Right lobe of liver (tissue), 6 donors: ENCODE data around the gene GNB2. TPM values are rescaled to one million over a fixed set of nuclear protein-coding genes. Genes with fewer than 3 reads are reported as not detected.
"Not testable (repeated sequence)": the region's sequence is repeated elsewhere in the genome, so short reads cannot be mapped to it uniquely, and the experiment has no call there.

ENCODE experiments used
- ATAC-seq, 4 donors: fragments of 200-7000 bp; cut with Tn5 transposase; one replicate each; pipeline ENCODE4 v1.9.1; 2020; ENCODE audit warnings: mild to moderate bottlenecking in 4 of 4, moderate library complexity in 4 of 4
- DNase-seq, 3 donors: peaks; one replicate each; pipeline ENCODE4 v3.0.0-alpha.2; 2020
- H3K27ac ChIP-seq, 3 donors: fragments of 200-600 bp; one replicate each; pipeline ENCODE4 v1.8.0; 2022
- H3K27me3 ChIP-seq, 2 donors: fragments of 200-600 bp; one replicate each; pipeline ENCODE4 v1.8.0; 2022
- H3K36me3 ChIP-seq, 4 donors: fragments of 200-600 bp; sonication (generic) in 1 of 4; one replicate each; pipeline versions ENCODE4 v1.5.1 to v1.8.0; 2017 to 2022; ENCODE audit warnings: control low read depth in 1 of 4
- H3K4me1 ChIP-seq, 4 donors: fragments of 200-600 bp; sonication (generic) in 1 of 4; one replicate each; pipeline versions ENCODE4 v1.5.1 to v1.8.0; 2017 to 2022; ENCODE audit warnings: control low read depth in 1 of 4
- H3K4me3 ChIP-seq, 3 donors: fragments of 200-600 bp; one replicate each; pipeline ENCODE4 v1.8.0; 2022
- H3K9me3 ChIP-seq, 4 donors: fragments of 200-600 bp; sonication (generic) in 1 of 4; one replicate each; pipeline versions ENCODE4 v1.5.1 to v1.8.0; 2017 to 2022; ENCODE audit warnings: control low read depth in 1 of 4
- CTCF ChIP-seq, 4 donors: fragments of 200-600 bp in 3 of 4; fragments of 450-650 bp in 1 of 4; IDR thresholded peaks; one replicate each; pipeline versions ENCODE4 v1.5.1 to v1.8.0; 2016 to 2022; ENCODE audit warnings: antibody characterized with exemption in 4 of 4, mild to moderate bottlenecking in 2 of 4
- POLR2A ChIP-seq: fragments of 450-650 bp; IDR thresholded peaks from one replicate; pipeline ENCODE4 v1.6.1; 2017; ENCODE audit warnings: antibody characterized with exemption, mild to moderate bottlenecking
- WGBS: methylation state at CpG from one replicate; pipeline ENCODE4 v1.1.6; 2018; ENCODE audit warnings: low coverage, low lambda C conversion rate; ENCODE audit not compliant: insufficient coverage; ENCODE audit errors: missing lambda C conversion rate; 5-methylcytosine and 5-hydroxymethylcytosine counted together
- intact Hi-C, 2 donors: fragments of 100-400 bp; cut with DNase I; formaldehyde crosslinking; loops; one replicate each; pipeline versions ENCODE4 v1.11.2 to v1.14.1; 2022
- total RNA-seq, 6 experiments: library from RNA; depleted of rRNA in 2 of 6; stranded (reverse); fragments of >200 nt in 2 of 6; fragmentation: NEBNext Ultra II Directional in 3 of 6; extraction: Animal tissue kit (Norgen Biotek cat#: 25700) in 3 of 6; gene quantifications; one replicate each; pipeline versions ENCODE4 v1.1.0 to v1.2.4, GENCODE V29; 2016 to 2023
- donor health status: DM: no; HTN: yes; CAD: no.
- donor health status: DM: no; HTN: no; CAD: no.
- donor health status: DM: no; HTN: no; CAD: no.
- donor health status: DM: no; HTN: yes; CAD: no.
- donor health status: DM: no; HTN: yes; CAD: no.

GNB2 gene
- total RNA-seq, 6 experiments from 2014 or later, result 75.6 to 133 (median 106) TPM

DNA sequence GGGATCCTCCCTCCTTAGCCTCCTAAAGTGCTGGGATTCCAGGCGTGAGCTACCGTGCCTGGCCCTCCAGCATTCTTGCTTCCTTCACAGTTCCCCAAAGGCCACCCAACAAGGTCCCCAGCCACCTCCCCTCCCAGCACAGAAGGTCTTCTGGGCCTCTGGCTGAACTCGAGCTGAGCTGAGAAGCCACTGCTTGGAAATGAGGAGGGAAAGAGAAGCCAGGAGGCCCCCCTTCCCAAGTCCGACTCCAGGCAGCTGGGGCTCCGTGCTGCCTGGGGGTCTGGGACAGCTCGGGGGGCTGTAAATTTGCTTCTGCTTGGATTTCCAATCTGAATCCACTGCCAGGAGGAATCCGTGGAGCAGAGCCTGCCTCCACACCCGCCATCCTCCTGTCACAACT, 41.2 kb downstream of the GNB2 start:
- TF ChIP-seq CTCF (IDR thresholded peaks at IDR 0.05) (no peak), POLR2A (no peak)
- no peaks in the 10 kb centered on the region for H3K36me3 ChIP-seq
- intact Hi-C loops, result loop anchor here in 1 of 2 donors (10.0 kb wide), 1 partner anchor 140 kb away; the partner anchor contains the start of gene SLC12A9
- ATAC-seq (no peak), DNase-seq (no peak)
- no peaks in the 10 kb centered on the region for H3K9me3 ChIP-seq
- no peak overlapping the region for H3K27ac ChIP-seq
- H3K4me1 ChIP-seq, result peaks cover 0 to 11% (median 6%) of the 10 kb centered on the region in 4 donors
- no peak overlapping the region for H3K4me3 ChIP-seq
- WGBS, result 76% methylated on average over 5 of the region's 8 CpGs
- no peaks in the 10 kb centered on the region for H3K27me3 ChIP-seq

DNA sequence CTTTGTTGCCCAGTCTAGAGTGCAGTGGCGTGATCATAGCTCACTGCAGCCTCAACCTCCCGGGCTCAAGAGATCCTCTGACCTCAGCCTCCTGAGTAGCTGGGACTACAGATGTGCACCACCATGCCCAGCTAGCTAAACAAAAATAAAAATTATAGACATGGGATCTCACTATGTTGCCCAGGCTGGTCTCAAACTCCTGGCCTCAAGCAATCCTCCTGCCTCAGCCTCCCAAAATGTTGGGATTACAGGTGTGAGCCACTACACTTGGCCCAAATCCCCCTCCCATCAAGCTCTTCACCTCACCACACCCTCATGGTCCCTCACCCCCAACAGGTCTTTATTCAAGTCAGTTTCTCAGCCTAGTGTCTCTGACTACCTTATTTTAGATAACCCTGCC, 43.5 kb downstream of the GNB2 start:
- not testable (repeated sequence) for H3K4me3 ChIP-seq, ATAC-seq, H3K27ac ChIP-seq, H3K9me3 ChIP-seq, H3K36me3 ChIP-seq, H3K27me3 ChIP-seq, DNase-seq
- WGBS, result 93% methylated on average over 2 of the region's 2 CpGs
- intact Hi-C loops, result loop anchor here in 1 of 2 donors (10.0 kb wide), 1 partner anchor 138 kb away; the partner anchor contains the start of gene SLC12A9
- peaks cover 0 to 26% (median 4%) of the 10 kb centered on the region in 4 donors for H3K4me1 ChIP-seq

DNA sequence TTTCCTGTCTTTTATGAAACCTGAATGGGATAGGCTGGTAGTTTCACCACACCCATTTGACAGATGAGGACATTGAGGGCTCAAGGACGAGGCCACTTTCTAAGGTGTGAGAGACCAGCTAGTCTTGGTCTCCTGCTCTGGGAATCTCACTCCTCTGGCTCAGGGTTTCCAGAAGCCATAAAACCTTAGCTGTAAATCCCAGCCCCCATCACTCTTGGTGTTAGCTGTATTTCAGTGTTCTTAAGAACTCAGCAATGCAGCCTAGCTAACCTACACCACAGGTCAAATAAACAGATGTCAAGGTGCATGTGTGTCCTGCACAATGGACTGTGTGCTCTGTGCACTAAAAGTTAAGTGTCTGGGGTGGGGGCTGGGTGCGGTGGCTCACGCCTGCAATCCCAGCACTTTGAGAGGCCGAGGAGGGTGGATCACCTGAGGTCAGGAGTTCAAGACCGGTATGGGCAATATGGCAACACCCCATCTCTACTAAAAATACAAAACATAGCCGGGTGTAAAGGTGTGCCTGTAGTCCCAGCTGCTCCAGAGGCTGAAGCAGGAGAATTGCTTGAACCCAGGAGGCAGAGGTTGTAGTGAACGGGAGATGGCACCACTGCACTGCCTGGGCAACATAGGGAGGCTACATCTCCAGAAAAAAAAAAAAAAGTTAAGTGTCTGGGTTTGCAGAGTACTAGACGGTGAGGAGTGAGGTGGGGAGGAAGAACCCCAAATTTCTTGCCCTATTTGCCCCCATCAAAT, 46.2 kb downstream of the GNB2 start:
- Histone ChIP-seq H3K4me1 (peaks cover 0 to 46% (median 15%) of the 10 kb centered on the region in 4 donors), H3K4me3 (peak overlapping the region in 2 of 3 donors; percentile 48 to 60), H3K27me3 (no peaks in the 10 kb centered on the region), H3K27ac (no peak overlapping the region), H3K9me3 (no peaks in the 10 kb centered on the region), H3K36me3 (no peaks in the 10 kb centered on the region)
- TF ChIP-seq CTCF (IDR thresholded peaks at IDR 0.05) (peak in 2 of 4 donors; percentile 23 to 28), POLR2A (no peak)
- ATAC-seq (peak in 2 of 4 donors; percentile 4 to 20), DNase-seq (no peak)
- WGBS, result 20% methylated on average over 7 of the region's 8 CpGs
- intact Hi-C loops, result loop anchor here in 1 of 2 donors (10.0 kb wide), 1 partner anchor 135 kb away; the partner anchor contains the start of gene SLC12A9

- H3K4me3 ChIP-seq, result peak within 1 kb of the TSS; percentile 41 to 60 (median 48)
- H3K27me3 ChIP-seq, result no peaks in the 10 kb centered on the region
- TF ChIP-seq CTCF (IDR thresholded peaks at IDR 0.05), result no peak
- TF ChIP-seq POLR2A, result no peak
- intact Hi-C loops, result no loop called here
- DNase-seq, result peak in 1 of 3 donors; percentile 37
- no peaks in the 10 kb centered on the region for H3K9me3 ChIP-seq
- peak within 1 kb of the TSS in 1 of 3 donors; percentile 83 for H3K27ac ChIP-seq
- H3K4me1 ChIP-seq, result peaks cover 0 to 51% (median 17%) of the 10 kb centered on the region in 4 donors
- H3K36me3 ChIP-seq, result no peaks in the 10 kb centered on the region
- WGBS, result no CpG with 5 or more reads among the region's 21 CpGs
- ATAC-seq, result no peak
Observed at GRCh38 chr7:100720279-100720670, 46.7 kb downstream of the GNB2 start, which contains the start of gene EPO. Gene EPO, plus strand, starts transcription at chr7:100720468. Its CDS starts 513 bp downstream, at chr7:100720981.
